Stimulated activated CD4-positive, alpha-beta T cell treated with anti-CD3 and anti-CD28 coated beads, Interleukin-2, amount 100 ng/mL, for 24 hours (primary cell): ENCODE data around the gene TIMM13.

Source experiments
- DNase-seq, 2 donors: peaks; one replicate each; pipeline ENCODE4 v3.0.0-alpha.2; 2020

The TIMM13 gene

GRCh38 chr19:2454962-2455850 lies 27.8 kb upstream of the TIMM13 start:
- DNase-seq = no peak

GRCh38 chr19:2454199-2454961 lies 27.0 kb upstream of the TIMM13 start:
- DNase-seq = no peak

GRCh38 chr19:2453431-2454025 lies 26.1 kb upstream of the TIMM13 start:
- DNase-seq = no peak

- DNase-seq = no peak
These were observed 24.4 kb upstream of the TIMM13 start for GRCh38 chr19:2451741-2452140.

- DNase-seq = no peak
These were observed 23.8 kb upstream of the TIMM13 start for GRCh38 chr19:2451138-2451537.

GRCh38 chr19:2449019-2449418 lies 21.6 kb upstream of the TIMM13 start:
- DNase-seq = no peak

GRCh38 chr19:2446381-2446780 lies 19.0 kb upstream of the TIMM13 start:
- DNase-seq = no peak

GRCh38 chr19:2444251-2445002 lies 17.0 kb upstream of the TIMM13 start:
- no peak for DNase-seq

GRCh38 chr19:2443785-2444182 lies 16.4 kb upstream of the TIMM13 start:
- no peak for DNase-seq

GRCh38 chr19:2443116-2443784 lies 15.9 kb upstream of the TIMM13 start:
- no peak for DNase-seq

GRCh38 chr19:2441096-2441752 lies 13.8 kb upstream of the TIMM13 start:
- no peak for DNase-seq

- DNase-seq = no peak
These were observed 13.1 kb upstream of the TIMM13 start for GRCh38 chr19:2440515-2440914.

- no peak for DNase-seq
These were observed 10.8 kb upstream of the TIMM13 start for GRCh38 chr19:2438178-2438577.

GRCh38 chr19:2436926-2437325 lies 9.5 kb upstream of the TIMM13 start:
- DNase-seq = no peak

- no peak for DNase-seq
These were observed 9.0 kb upstream of the TIMM13 start for GRCh38 chr19:2436384-2436783.

- no peak for DNase-seq
These were observed 7.4 kb upstream of the TIMM13 start for GRCh38 chr19:2434721-2435265.

- no peak for DNase-seq
These were observed 6.9 kb upstream of the TIMM13 start for GRCh38 chr19:2434267-2434666.

GRCh38 chr19:2433854-2434253 lies 6.5 kb upstream of the TIMM13 start:
- DNase-seq = no peak

- no peak for DNase-seq
These were observed 4.9 kb upstream of the TIMM13 start for GRCh38 chr19:2432131-2432848.

GRCh38 chr19:2431318-2432055 lies 4.1 kb upstream of the TIMM13 start:
- DNase-seq = no peak
